HEK293T (cell line): Measurements from ENCODE around the gene ZNF618.

ENCODE experiments used
- CTCF ChIA-PET: fragments of 350-600 bp; formaldehyde crosslinking; extraction: SDS; loops from one replicate; lab custom pipeline; 2021; ENCODE audit warnings: antibody characterized with exemption, inconsistent platforms; lab: Yijun Ruan, JAX
- POLR2A ChIA-PET: fragments of 350-600 bp; formaldehyde crosslinking; extraction: SDS; loops from one replicate; lab custom pipeline; 2020; ENCODE audit warnings: antibody characterized with exemption, inconsistent platforms; lab: Yijun Ruan, JAX
- DNase-seq: peaks from one replicate; pipeline ENCODE4 v3.0.0; 2012; ENCODE audit warnings: mixed read lengths; ENCODE audit errors: extremely low spot score
- ARNT ChIP-seq: fragments of 450-650 bp; IDR thresholded peaks from 2 replicates; pipeline ENCODE4 v1.6.1; 2017; ENCODE audit warnings: mild to moderate bottlenecking
- BHLHE40 ChIP-seq: fragments of 450-650 bp; IDR thresholded peaks from 2 replicates; pipeline ENCODE4 v1.6.1; 2016; ENCODE audit warnings: mild to moderate bottlenecking, moderate library complexity, borderline replicate concordance
- CTBP1 ChIP-seq: fragments of 450-650 bp; IDR thresholded peaks from 2 replicates; pipeline ENCODE4 v1.6.1; 2016; ENCODE audit warnings: borderline replicate concordance
- ELF4 ChIP-seq: fragments of 450-650 bp; IDR thresholded peaks from 2 replicates; pipeline ENCODE4 v1.6.1; 2017; ENCODE audit warnings: antibody characterized with exemption
- FOXA1 ChIP-seq: fragments of 450-650 bp; IDR thresholded peaks from 2 replicates; pipeline ENCODE4 v1.6.1; 2016; ENCODE audit warnings: mild to moderate bottlenecking
- FOXK2 ChIP-seq: fragments of 450-650 bp; IDR thresholded peaks from 2 replicates; pipeline ENCODE4 v1.6.1; 2016; ENCODE audit warnings: mild to moderate bottlenecking
- FOXM1 ChIP-seq: fragments of 450-650 bp; IDR thresholded peaks from 2 replicates; pipeline ENCODE4 v1.6.1; 2017; ENCODE audit warnings: mild to moderate bottlenecking, borderline replicate concordance
- HDGF ChIP-seq: fragments of 450-650 bp; IDR thresholded peaks from 2 replicates; pipeline ENCODE4 v1.6.1; 2017; ENCODE audit warnings: antibody characterized with exemption, borderline replicate concordance
- L3MBTL2 ChIP-seq: fragments of 450-650 bp; conservative IDR thresholded peaks from 2 replicates; pipeline ENCODE4 v1.6.1; 2016; ENCODE audit warnings: mild to moderate bottlenecking
- LEF1 ChIP-seq: fragments of 450-650 bp; IDR thresholded peaks from 2 replicates; pipeline ENCODE4 v1.6.1; 2017; ENCODE audit warnings: mild to moderate bottlenecking, borderline replicate concordance
- NFRKB ChIP-seq: fragments of 450-650 bp; IDR thresholded peaks from 2 replicates; pipeline ENCODE4 v1.6.1; 2016; ENCODE audit warnings: mild to moderate bottlenecking, moderate library complexity
- PKNOX1 ChIP-seq: fragments of 450-650 bp; IDR thresholded peaks from 2 replicates; pipeline ENCODE4 v1.6.1; 2016
- SP1 ChIP-seq: fragments of 450-650 bp; IDR thresholded peaks from 2 replicates; pipeline ENCODE4 v1.6.1; 2017
- SUZ12 ChIP-seq: fragments of 450-650 bp; IDR thresholded peaks from 2 replicates; pipeline ENCODE4 v1.6.1; 2016; ENCODE audit warnings: mild to moderate bottlenecking
- TARDBP ChIP-seq: fragments of 450-650 bp; IDR thresholded peaks from 2 replicates; pipeline ENCODE4 v1.6.1; 2016
- ZNF384 ChIP-seq: fragments of 450-650 bp; IDR thresholded peaks from 2 replicates; pipeline ENCODE4 v1.6.1; 2016

The ZNF618 gene

GRCh38 chr9:113918697-113919350 lies 42.7 kb downstream of the ZNF618 start:
- TF ChIP-seq NFRKB, result no peak
- TF ChIP-seq PKNOX1, result no peak
- no peak for TF ChIP-seq ELF4
- no peak for TF ChIP-seq FOXM1
- TF ChIP-seq FOXA1, result no peak
- TF ChIP-seq SP1, result no peak
- no peak for TF ChIP-seq SUZ12
- no peak for TF ChIP-seq LEF1
- TF ChIP-seq CTBP1, result no peak
- TF ChIP-seq L3MBTL2, result no peak
- no peak for TF ChIP-seq TARDBP
- TF ChIP-seq HDGF, result no peak
- DNase-seq, result no peak
- ChIA-PET POLR2A (no interaction called here), CTCF (no interaction called here)

GRCh38 chr9:113919382-113919781 lies 43.3 kb downstream of the ZNF618 start:
- TF ChIP-seq CTBP1, result no peak
- no peak for TF ChIP-seq L3MBTL2
- TF ChIP-seq FOXK2, result no peak
- no peak for TF ChIP-seq SUZ12
- TF ChIP-seq NFRKB, result no peak
- no peak for TF ChIP-seq FOXM1
- no peak for TF ChIP-seq FOXA1
- TF ChIP-seq HDGF, result no peak
- TF ChIP-seq PKNOX1, result no peak
- TF ChIP-seq ARNT, result no peak
- no peak for TF ChIP-seq ELF4
- TF ChIP-seq TARDBP, result no peak
- no peak for TF ChIP-seq LEF1
- no peak for TF ChIP-seq ZNF384
- TF ChIP-seq BHLHE40, result no peak
- no peak for TF ChIP-seq SP1
- CTCF ChIA-PET, result no interaction called here
- DNase-seq, result no peak
- POLR2A ChIA-PET, result no interaction called here

GRCh38 chr9:113919871-113920270 lies 43.8 kb downstream of the ZNF618 start:
- POLR2A ChIA-PET, result no interaction called here
- no peak for DNase-seq
- CTCF ChIA-PET, result no interaction called here
- no peak for TF ChIP-seq ARNT
- no peak for TF ChIP-seq FOXM1
- no peak for TF ChIP-seq ELF4
- no peak for TF ChIP-seq ZNF384
- no peak for TF ChIP-seq SP1
- no peak for TF ChIP-seq LEF1
- TF ChIP-seq FOXK2, result no peak
- no peak for TF ChIP-seq BHLHE40
- TF ChIP-seq CTBP1, result no peak

GRCh38 chr9:113920872-113921271 lies 44.8 kb downstream of the ZNF618 start:
- CTCF ChIA-PET, result no interaction called here
- no peak for TF ChIP-seq FOXM1
- no peak for TF ChIP-seq LEF1
- TF ChIP-seq NFRKB, result no peak
- TF ChIP-seq ZNF384, result no peak
- no peak for TF ChIP-seq ARNT
- no peak for TF ChIP-seq FOXA1
- TF ChIP-seq FOXK2, result no peak
- no peak for TF ChIP-seq SP1
- TF ChIP-seq ELF4, result no peak
- TF ChIP-seq BHLHE40, result no peak
- no peak for TF ChIP-seq SUZ12
- no peak for TF ChIP-seq PKNOX1
- TF ChIP-seq TARDBP, result no peak
- no peak for TF ChIP-seq HDGF
- DNase-seq, result no peak
- POLR2A ChIA-PET, result no interaction called here

- ChIA-PET POLR2A (no interaction called here), CTCF (no interaction called here)
- TF ChIP-seq L3MBTL2, result no peak
- TF ChIP-seq BHLHE40, result no peak
- TF ChIP-seq NFRKB, result no peak
- TF ChIP-seq TARDBP, result no peak
- no peak for TF ChIP-seq PKNOX1
- TF ChIP-seq CTBP1, result no peak
- TF ChIP-seq ARNT, result no peak
- no peak for TF ChIP-seq ELF4
- no peak for TF ChIP-seq LEF1
- no peak for TF ChIP-seq FOXK2
- no peak for TF ChIP-seq ZNF384
- no peak for TF ChIP-seq HDGF
- TF ChIP-seq FOXM1, result no peak
- no peak for TF ChIP-seq SUZ12
- TF ChIP-seq FOXA1, result no peak
- TF ChIP-seq SP1, result no peak
- DNase-seq, result no peak
These were observed 45.4 kb downstream of the ZNF618 start for GRCh38 chr9:113921396-113921925.

- ChIA-PET POLR2A (no interaction called here), CTCF (no interaction called here)
- no peak for TF ChIP-seq SUZ12
- DNase-seq, result no peak
These were observed 46.1 kb downstream of the ZNF618 start for GRCh38 chr9:113922160-113922559.
